ENCODE data around the gene HSP90AA1.

GRCh38 chr14:102046337-102047278, 40.2 kb downstream of the HSP90AA1 start:
- TF ChIP-seq CTCF (IDR thresholded peaks at IDR 0.05) (peak in 5 of 6 experiments; percentile 17 to 67 (median 48)), POLR2A (IDR thresholded peaks at IDR 0.05) (no peak)

Measured in esophagus squamous epithelium (tissue), 4 donors.